BE2C (cell line): ENCODE data around the gene SIRT7.
A peak's percentile ranks its signal among the peaks of the same experiment; 100 is the strongest.

Source experiments
- DNase-seq: peaks from one replicate; pipeline ENCODE4 v3.0.0-alpha.2; 2020
- H3K27me3 ChIP-seq: fragments of 250-450 bp; sonication (Bioruptor Pico); 2 replicates; pipeline ENCODE4 v1.5.1; 2020; ENCODE audit warnings: mild to moderate bottlenecking
- H3K36me3 ChIP-seq: fragments of 250-450 bp; sonication (Bioruptor Pico); 2 replicates; pipeline ENCODE4 v1.5.1; 2020; ENCODE audit warnings: mild to moderate bottlenecking
- H3K4me1 ChIP-seq: fragments of 250-450 bp; sonication (Bioruptor Pico); 2 replicates; pipeline ENCODE4 v1.5.1; 2020
- H3K4me3 ChIP-seq: 2 replicates; pipeline ENCODE4 v1.5.1; 2011; ENCODE audit warnings: low read depth, low read length
- H3K9me3 ChIP-seq: fragments of 250-450 bp; sonication (Bioruptor Pico); 2 replicates; pipeline ENCODE4 v1.5.1; 2020
- TF ChIP-seq, protein P1 (sequence below): IDR thresholded peaks from 2 replicates; pipeline ENCODE4 v1.5.1; 2012; ENCODE audit warnings: mild to moderate bottlenecking, low read depth, low read length

The SIRT7 gene

DNA sequence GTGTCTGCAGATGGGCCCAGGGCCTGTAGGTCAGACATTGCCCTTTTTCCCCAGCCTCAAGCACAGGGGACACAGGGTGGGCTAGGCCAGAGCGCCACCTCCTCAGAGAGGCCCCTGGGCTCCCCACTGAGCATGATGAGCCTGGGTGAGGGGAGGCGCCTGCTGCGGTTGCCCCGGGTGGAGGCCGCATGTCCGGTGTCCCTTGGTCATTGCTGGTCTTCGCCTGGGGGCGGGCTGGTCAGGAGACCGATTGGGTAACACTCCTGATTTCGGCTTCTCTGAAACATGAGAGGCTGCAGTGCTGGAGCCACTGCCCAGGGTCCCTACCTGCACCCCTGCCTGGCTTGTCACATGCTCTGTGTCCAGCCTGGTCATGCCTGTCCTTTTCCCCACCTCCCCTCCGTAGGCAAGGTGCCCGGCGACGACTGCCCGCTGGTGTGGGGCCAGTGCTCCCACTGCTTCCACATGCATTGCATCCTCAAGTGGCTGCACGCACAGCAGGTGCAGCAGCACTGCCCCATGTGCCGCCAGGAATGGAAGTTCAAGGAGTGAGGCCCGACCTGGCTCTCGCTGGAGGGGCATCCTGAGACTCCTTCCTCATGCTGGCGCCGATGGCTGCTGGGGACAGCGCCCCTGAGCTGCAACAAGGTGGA lies 18.3 kb downstream of the SIRT7 start:
- Histone ChIP-seq H3K4me3 (no peak overlapping the region), H3K4me1 (peaks cover 18% of the 10 kb centered on the region), H3K27me3 (no peaks in the 10 kb centered on the region), H3K36me3 (peaks cover 33% of the 10 kb centered on the region), H3K9me3 (no peaks in the 10 kb centered on the region)
- TF ChIP-seq, protein P1, sequence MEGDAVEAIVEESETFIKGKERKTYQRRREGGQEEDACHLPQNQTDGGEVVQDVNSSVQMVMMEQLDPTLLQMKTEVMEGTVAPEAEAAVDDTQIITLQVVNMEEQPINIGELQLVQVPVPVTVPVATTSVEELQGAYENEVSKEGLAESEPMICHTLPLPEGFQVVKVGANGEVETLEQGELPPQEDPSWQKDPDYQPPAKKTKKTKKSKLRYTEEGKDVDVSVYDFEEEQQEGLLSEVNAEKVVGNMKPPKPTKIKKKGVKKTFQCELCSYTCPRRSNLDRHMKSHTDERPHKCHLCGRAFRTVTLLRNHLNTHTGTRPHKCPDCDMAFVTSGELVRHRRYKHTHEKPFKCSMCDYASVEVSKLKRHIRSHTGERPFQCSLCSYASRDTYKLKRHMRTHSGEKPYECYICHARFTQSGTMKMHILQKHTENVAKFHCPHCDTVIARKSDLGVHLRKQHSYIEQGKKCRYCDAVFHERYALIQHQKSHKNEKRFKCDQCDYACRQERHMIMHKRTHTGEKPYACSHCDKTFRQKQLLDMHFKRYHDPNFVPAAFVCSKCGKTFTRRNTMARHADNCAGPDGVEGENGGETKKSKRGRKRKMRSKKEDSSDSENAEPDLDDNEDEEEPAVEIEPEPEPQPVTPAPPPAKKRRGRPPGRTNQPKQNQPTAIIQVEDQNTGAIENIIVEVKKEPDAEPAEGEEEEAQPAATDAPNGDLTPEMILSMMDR: no peak
- no peak for DNase-seq

DNA sequence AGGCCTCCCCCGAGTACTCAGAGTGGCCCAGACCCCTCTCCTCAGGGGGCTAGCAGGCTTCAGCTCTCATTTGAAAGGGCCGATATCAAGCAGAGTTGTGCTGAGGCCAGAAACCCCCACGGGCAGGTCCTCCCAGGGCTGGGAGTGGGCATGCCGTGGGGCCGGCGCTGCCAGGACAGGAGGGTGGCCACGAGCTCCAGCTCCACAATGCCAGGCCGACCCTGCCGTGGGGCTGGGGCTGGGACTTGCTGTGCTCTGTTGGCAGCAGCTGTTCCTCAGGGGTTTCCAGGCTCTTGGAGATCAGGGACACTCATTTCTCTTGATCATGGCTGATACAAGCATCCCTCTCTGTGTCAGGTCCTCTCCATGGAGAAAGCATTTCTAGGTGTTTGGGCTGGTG lies 19.1 kb downstream of the SIRT7 start:
- Histone ChIP-seq H3K27me3 (no peaks in the 10 kb centered on the region), H3K9me3 (no peaks in the 10 kb centered on the region), H3K4me1 (peaks cover 18% of the 10 kb centered on the region), H3K36me3 (peaks cover 33% of the 10 kb centered on the region), H3K4me3 (no peak overlapping the region)
- TF ChIP-seq, protein P1: no peak
- no peak for DNase-seq

DNA sequence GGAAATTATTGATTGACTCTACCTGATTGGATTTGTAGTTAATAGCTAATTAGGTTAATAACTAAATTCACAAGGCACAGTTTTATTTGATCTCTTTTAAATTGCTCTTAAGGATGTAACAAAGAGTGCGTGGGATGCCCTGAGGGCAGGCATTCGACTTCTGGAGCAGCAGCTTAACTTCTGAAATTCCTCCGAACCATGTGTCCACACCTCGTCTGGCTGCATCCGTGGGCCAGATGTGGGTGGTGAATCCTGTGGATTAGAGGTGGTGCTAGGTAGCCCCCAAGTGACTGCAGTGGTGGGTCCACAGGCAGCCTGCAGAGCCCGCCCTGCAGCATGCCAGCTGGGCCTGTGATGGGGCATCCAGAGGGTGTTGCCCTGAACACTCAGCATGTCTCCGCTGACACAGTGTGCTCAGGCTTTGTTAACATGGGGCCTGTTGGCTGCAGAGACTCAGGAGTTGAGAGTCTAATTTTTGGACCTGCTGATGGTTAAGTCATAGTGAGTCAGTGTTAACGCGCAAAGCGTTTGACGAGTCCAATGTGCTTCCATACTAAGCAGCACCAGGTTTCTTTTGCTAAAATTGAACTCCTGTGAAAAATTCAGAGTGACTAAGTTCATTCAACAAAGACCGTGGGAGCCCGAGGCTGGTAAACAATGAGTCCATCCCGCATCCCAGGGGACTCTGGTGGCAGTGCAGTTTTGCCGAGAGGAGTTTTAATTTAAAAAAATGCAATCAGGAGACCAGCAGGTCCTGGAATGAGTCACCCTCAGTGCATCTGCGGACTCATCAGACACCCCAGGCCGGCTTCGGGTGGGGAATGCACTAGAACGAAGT lies 19.7 kb downstream of the SIRT7 start:
- Histone ChIP-seq H3K4me1 (peaks cover 18% of the 10 kb centered on the region), H3K4me3 (no peak overlapping the region), H3K36me3 (peaks cover 33% of the 10 kb centered on the region), H3K9me3 (no peaks in the 10 kb centered on the region), H3K27me3 (no peaks in the 10 kb centered on the region)
- TF ChIP-seq, protein P1: no peak
- peak; percentile 49 for DNase-seq

DNA sequence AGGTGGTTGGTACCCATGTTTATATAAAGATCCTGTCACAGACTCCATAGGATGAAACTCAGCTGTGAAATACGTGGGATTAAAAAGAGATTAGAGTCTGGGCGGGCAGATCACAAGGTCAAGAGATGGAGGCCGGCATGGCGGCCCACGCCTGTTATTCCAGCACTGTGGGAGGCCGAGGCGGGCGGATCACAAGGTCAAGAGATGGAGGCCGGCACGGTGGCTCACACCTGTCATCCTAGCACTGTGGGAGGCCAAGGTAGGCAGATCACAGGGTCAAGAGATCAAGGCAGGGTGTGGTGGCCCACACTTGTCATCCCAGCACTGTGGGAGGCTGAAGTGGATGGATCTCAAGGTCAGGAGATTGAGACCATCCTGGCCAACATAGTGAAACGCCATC lies 22.6 kb downstream of the SIRT7 start:
- no peak for DNase-seq
- Histone ChIP-seq H3K9me3 (no peaks in the 10 kb centered on the region), H3K4me3 (no peak overlapping the region), H3K4me1 (peaks cover 11% of the 10 kb centered on the region), H3K36me3 (peaks cover 38% of the 10 kb centered on the region), H3K27me3 (no peaks in the 10 kb centered on the region)
- TF ChIP-seq, protein P1: no peak

DNA sequence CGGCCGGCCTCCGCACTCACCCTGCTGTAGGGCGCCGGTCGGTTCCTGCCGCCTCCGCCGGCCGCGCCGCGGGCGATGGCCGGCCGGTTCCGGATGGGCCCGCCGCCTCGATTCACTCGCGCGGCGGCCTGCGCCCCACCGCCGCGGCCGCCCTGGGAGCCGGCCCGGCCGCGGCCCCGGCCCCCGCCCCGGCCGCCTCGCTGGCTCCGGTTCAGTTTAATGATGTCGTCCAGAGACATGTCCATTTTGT lies 26.7 kb downstream of the SIRT7 start:
- no peaks in the 10 kb centered on the region for H3K9me3 ChIP-seq
- no peak for DNase-seq
- peak overlapping the region; percentile 98 for H3K4me3 ChIP-seq
- peaks cover 16% of the 10 kb centered on the region for H3K4me1 ChIP-seq
- TF ChIP-seq, protein P1: no peak
- H3K36me3 ChIP-seq: peaks cover 57% of the 10 kb centered on the region
- H3K27me3 ChIP-seq: no peaks in the 10 kb centered on the region

DNA sequence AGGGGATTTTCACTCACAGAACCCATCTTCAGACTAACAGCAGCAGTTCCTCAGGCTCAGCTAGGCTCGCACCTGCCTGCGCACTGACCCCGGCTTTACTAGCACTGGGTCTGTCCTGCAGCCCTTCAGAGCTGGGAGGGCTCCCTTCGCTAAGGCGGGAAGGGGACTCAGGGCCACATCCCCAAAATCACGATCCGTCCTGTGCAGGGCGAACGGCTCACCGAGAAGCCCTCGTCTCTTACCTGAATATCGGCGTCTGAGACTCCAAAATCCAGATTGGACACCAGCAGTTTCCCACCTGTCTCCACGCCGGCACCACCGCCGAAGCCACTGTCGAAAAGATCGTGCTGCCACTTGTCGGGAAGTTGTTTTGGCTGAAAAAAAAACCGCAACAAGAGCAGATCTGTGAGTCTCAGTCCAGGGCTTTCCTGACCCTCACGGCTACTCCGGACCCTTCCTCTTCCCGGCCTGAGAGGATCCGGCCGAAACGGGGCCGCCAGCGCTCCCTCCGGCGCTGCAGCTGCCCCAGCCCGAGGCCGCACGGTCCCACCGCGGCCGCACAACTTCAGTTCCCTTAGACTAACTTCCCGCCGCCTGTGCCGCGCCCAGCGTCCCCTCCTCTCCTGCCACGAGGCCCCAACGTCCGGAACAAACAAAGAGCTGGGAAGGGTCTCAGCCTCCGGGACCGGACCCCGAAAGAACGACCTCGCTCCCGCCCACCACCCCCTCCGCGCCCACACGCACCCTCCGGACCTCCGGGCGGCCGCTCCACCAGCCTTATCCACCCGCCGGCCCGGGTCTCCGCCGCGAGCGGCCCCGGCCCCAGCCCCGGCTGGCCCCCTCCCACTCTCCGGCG lies 27.3 kb downstream of the SIRT7 start:
- DNase-seq: peak; percentile 16
- H3K36me3 ChIP-seq: peaks cover 58% of the 10 kb centered on the region
- H3K4me1 ChIP-seq: peaks cover 21% of the 10 kb centered on the region

More for the DNA sequence above, 27.3 kb downstream of the SIRT7 start:
- H3K27me3 ChIP-seq: no peaks in the 10 kb centered on the region
- H3K4me3 ChIP-seq: peak overlapping the region; percentile 98
- no peaks in the 10 kb centered on the region for H3K9me3 ChIP-seq
- TF ChIP-seq, protein P1: no peak
